DOHH2 (cell line): ENCODE data around the gene GPR62.

Experiments
- EZH2phosphoT487 ChIP-seq: fragments of 200-600 bp; sonication (generic); IDR thresholded peaks from 2 replicates; pipeline ENCODE4 v1.6.1; 2017; ENCODE audit warnings: borderline replicate concordance, mild to moderate bottlenecking, antibody characterized with exemption, low read length, moderate library complexity, mixed read lengths
- TF ChIP-seq, protein P1 (sequence below): fragments of 200-600 bp; sonication (generic); IDR thresholded peaks from one replicate; pipeline ENCODE4 v1.5.1; 2014; ENCODE audit warnings: antibody characterized with exemption, mild to moderate bottlenecking, low read depth, low read length; ENCODE audit not compliant: poor library complexity, severe bottlenecking

DNA sequence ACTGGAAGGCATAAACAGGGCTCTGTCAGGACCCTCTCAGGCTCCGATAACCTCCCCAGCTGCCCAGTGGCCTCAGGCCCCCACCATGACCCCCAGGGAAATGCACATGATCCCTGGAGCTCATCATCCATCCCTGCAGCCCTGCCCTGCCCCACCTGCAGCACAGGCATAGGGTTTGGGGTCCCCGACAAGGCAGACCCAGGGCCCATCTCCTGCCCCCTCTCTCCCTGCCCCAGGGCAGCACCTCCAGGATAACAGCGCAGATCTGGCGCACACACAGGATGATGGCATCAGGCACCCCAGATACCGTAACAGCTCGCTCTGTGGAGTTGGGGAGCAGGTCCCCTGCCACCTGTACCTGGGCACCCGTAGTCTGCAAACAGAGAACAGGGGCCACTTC is 4.5 kb downstream of the GPR62 start:
- TF ChIP-seq, protein P1, sequence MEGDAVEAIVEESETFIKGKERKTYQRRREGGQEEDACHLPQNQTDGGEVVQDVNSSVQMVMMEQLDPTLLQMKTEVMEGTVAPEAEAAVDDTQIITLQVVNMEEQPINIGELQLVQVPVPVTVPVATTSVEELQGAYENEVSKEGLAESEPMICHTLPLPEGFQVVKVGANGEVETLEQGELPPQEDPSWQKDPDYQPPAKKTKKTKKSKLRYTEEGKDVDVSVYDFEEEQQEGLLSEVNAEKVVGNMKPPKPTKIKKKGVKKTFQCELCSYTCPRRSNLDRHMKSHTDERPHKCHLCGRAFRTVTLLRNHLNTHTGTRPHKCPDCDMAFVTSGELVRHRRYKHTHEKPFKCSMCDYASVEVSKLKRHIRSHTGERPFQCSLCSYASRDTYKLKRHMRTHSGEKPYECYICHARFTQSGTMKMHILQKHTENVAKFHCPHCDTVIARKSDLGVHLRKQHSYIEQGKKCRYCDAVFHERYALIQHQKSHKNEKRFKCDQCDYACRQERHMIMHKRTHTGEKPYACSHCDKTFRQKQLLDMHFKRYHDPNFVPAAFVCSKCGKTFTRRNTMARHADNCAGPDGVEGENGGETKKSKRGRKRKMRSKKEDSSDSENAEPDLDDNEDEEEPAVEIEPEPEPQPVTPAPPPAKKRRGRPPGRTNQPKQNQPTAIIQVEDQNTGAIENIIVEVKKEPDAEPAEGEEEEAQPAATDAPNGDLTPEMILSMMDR: no peak
- TF ChIP-seq EZH2phosphoT487: no peak
